Measurements from ENCODE around the gene TOM1L1.
"Not testable (repeated sequence)": the region's sequence is repeated elsewhere in the genome, so short reads cannot be mapped to it uniquely, and the experiment has no call there.

The TOM1L1 gene, protein sequence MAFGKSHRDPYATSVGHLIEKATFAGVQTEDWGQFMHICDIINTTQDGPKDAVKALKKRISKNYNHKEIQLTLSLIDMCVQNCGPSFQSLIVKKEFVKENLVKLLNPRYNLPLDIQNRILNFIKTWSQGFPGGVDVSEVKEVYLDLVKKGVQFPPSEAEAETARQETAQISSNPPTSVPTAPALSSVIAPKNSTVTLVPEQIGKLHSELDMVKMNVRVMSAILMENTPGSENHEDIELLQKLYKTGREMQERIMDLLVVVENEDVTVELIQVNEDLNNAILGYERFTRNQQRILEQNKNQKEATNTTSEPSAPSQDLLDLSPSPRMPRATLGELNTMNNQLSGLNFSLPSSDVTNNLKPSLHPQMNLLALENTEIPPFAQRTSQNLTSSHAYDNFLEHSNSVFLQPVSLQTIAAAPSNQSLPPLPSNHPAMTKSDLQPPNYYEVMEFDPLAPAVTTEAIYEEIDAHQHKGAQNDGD

DNA sequence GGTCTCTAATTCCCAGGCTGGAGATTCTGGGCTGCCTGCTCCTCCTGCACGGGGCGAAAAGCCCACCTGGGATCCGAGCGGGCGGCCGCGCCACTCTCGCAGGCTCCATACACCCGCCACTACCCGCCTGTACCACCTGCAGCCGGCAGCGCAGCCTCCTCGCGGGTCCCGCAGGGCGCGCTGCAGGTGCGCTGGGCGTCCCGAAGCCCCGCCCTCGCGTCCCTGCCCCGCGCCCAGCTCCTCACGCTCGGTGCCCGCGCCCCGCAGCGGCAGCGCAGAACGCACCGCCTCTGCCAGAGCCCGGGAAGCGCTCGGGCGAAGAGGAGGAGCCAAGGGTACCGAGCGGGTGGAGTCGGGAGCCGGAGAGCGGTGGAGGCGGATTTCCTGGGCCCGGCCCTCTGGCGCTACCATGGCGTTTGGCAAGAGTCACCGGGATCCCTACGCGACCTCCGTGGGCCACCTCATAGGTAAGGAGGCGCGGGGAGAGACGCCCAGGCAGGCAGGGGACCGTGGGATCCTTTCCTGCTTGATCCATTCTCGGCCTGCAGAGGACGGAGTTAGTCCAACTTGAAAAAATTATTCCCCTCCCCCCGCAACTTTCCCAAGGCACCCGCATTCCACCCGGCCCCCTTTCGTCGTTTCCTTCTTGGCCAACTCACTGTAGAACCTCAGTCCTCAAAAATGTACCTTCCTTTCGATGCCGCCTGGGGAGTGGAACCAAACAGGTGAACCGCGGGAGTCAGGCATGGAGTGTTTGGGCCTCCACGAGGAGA, at the start of gene TOM1L1:
TOM1L1 (plus strand) TSS at position 396 of the 773 bp plus-strand sequence; CDS start at position 410, 14 bp downstream.
- H3K9me3 ChIP-seq (ENCODE audit: control insufficient read depth, insufficient read depth, low read length): no peaks in the 10 kb centered on the region
- H3K4me3 ChIP-seq (ENCODE audit: low read depth, low read length): peak within 1 kb of the TSS; percentile 90
- no peaks in the 10 kb centered on the region for H3K36me3 ChIP-seq (ENCODE audit: control insufficient read depth, insufficient read depth, low read length)
- peaks cover 14% of the 10 kb centered on the region for H3K4me1 ChIP-seq (ENCODE audit: control insufficient read depth, insufficient read depth, low read length)
- H3K9ac ChIP-seq (ENCODE audit: low read depth, low read length): peak within 1 kb of the TSS; percentile 92
- no peaks in the 10 kb centered on the region for H3K27me3 ChIP-seq (ENCODE audit: control insufficient read depth, insufficient read depth, low read length)

DNA sequence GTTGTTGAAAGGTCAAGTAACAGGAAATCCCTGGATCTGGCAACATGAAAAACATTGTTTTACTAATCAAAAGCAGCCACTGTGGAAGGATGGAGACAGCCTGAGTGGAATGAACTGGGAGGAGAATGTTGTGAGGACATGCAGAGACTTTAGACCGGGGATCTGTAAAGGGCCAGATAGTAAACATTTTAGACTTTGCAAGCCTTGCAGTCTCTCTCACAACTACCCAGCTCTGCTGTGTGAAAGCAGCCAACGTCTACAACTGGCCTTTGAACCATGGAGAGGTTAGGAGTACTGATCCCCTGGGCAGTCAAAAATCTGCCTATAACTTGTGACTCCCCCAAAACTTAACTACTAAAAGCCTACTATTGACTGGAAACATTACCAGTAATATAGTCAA, 41.5 kb upstream of the TOM1L1 start:
- H3K9me3 ChIP-seq (ENCODE audit: control insufficient read depth, insufficient read depth, low read length): no peaks in the 10 kb centered on the region
- no peak overlapping the region for H3K9ac ChIP-seq (ENCODE audit: low read depth, low read length)
- no peaks in the 10 kb centered on the region for H3K27me3 ChIP-seq (ENCODE audit: control insufficient read depth, insufficient read depth, low read length)
- no peaks in the 10 kb centered on the region for H3K4me1 ChIP-seq (ENCODE audit: control insufficient read depth, insufficient read depth, low read length)
- no peak overlapping the region for H3K4me3 ChIP-seq (ENCODE audit: low read depth, low read length)
- H3K36me3 ChIP-seq (ENCODE audit: control insufficient read depth, insufficient read depth, low read length): no peaks in the 10 kb centered on the region

- no peak overlapping the region for H3K9ac ChIP-seq (ENCODE audit: low read depth, low read length)
- no peaks in the 10 kb centered on the region for H3K27me3 ChIP-seq (ENCODE audit: control insufficient read depth, insufficient read depth, low read length)
These were observed 39.8 kb upstream of the TOM1L1 start for GRCh38 chr17:54860617-54861470.

DNA sequence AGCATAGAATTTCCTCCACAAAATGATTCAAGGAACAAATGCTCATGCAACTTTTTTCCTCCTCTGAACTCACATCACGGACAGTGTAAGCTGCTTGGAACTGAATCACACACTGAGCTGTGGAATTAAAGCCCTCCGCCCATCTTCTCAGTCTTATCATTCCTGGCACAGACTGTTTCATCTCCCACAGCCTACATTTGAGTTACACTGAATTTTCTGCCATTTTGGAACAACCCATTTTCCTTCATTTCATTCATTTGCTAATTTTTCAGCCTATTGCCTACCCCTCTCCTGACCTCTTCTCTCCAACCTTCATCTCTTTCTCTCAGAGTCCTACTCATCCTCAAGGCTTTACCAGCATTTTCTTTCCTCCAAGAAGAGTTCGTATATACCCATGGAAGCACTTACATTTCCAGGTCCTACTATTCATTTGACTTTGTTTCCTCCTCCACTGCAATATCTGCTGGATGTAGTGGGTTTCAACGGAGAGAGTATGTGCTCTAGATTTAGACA, 39.1 kb upstream of the TOM1L1 start:
- no peak overlapping the region for H3K9ac ChIP-seq (ENCODE audit: low read depth, low read length)
- H3K36me3 ChIP-seq (ENCODE audit: control insufficient read depth, insufficient read depth, low read length): no peaks in the 10 kb centered on the region
- no peaks in the 10 kb centered on the region for H3K9me3 ChIP-seq (ENCODE audit: control insufficient read depth, insufficient read depth, low read length)
- no peaks in the 10 kb centered on the region for H3K4me1 ChIP-seq (ENCODE audit: control insufficient read depth, insufficient read depth, low read length)
- H3K4me3 ChIP-seq (ENCODE audit: low read depth, low read length): no peak overlapping the region
- no peaks in the 10 kb centered on the region for H3K27me3 ChIP-seq (ENCODE audit: control insufficient read depth, insufficient read depth, low read length)

More at GRCh38 chr17:54860617-54861470, 39.8 kb upstream of the TOM1L1 start:
- H3K9me3 ChIP-seq (ENCODE audit: control insufficient read depth, insufficient read depth, low read length): no peaks in the 10 kb centered on the region
- no peak overlapping the region for H3K4me3 ChIP-seq (ENCODE audit: low read depth, low read length)
- H3K36me3 ChIP-seq (ENCODE audit: control insufficient read depth, insufficient read depth, low read length): no peaks in the 10 kb centered on the region
- no peaks in the 10 kb centered on the region for H3K4me1 ChIP-seq (ENCODE audit: control insufficient read depth, insufficient read depth, low read length)

DNA sequence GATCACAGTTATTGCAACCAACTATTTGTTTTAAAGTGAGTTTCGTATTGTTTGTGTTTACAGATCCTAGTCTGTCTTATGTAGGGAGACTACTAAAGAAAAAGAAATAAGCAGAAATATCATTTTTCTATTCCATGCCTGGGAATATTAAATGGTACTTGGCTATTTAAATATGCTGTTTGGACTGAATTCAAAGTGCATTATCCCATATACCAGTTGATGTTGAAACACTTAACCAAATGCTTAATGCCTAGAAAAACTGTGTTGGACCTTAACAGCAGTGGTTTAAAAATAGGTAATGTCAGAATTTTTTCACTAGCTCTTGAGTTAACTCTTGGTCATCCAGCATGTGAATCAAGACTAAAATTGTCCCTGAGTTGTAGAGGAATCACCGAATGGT, 37.5 kb upstream of the TOM1L1 start:
- H3K9ac ChIP-seq (ENCODE audit: low read depth, low read length): no peak overlapping the region
- no peaks in the 10 kb centered on the region for H3K27me3 ChIP-seq (ENCODE audit: control insufficient read depth, insufficient read depth, low read length)
- no peaks in the 10 kb centered on the region for H3K36me3 ChIP-seq (ENCODE audit: control insufficient read depth, insufficient read depth, low read length)
- no peaks in the 10 kb centered on the region for H3K4me1 ChIP-seq (ENCODE audit: control insufficient read depth, insufficient read depth, low read length)
- no peak overlapping the region for H3K4me3 ChIP-seq (ENCODE audit: low read depth, low read length)
- H3K9me3 ChIP-seq (ENCODE audit: control insufficient read depth, insufficient read depth, low read length): no peaks in the 10 kb centered on the region

- Histone ChIP-seq H3K9ac (ENCODE audit: low read depth, low read length) (no peak overlapping the region), H3K4me3 (ENCODE audit: low read depth, low read length) (no peak overlapping the region), H3K4me1 (ENCODE audit: control insufficient read depth, insufficient read depth, low read length) (no peaks in the 10 kb centered on the region), H3K27me3 (ENCODE audit: control insufficient read depth, insufficient read depth, low read length) (no peaks in the 10 kb centered on the region), H3K9me3 (ENCODE audit: control insufficient read depth, insufficient read depth, low read length) (no peaks in the 10 kb centered on the region), H3K36me3 (ENCODE audit: control insufficient read depth, insufficient read depth, low read length) (no peaks in the 10 kb centered on the region)
These were observed 36.6 kb upstream of the TOM1L1 start for GRCh38 chr17:54864070-54864469.

GRCh38 chr17:54864636-54865356, 35.9 kb upstream of the TOM1L1 start:
- H3K36me3 ChIP-seq (ENCODE audit: control insufficient read depth, insufficient read depth, low read length): no peaks in the 10 kb centered on the region
- H3K4me1 ChIP-seq (ENCODE audit: control insufficient read depth, insufficient read depth, low read length): no peaks in the 10 kb centered on the region
- H3K4me3 ChIP-seq (ENCODE audit: low read depth, low read length): no peak overlapping the region
- H3K9ac ChIP-seq (ENCODE audit: low read depth, low read length): no peak overlapping the region
- no peaks in the 10 kb centered on the region for H3K9me3 ChIP-seq (ENCODE audit: control insufficient read depth, insufficient read depth, low read length)
- no peaks in the 10 kb centered on the region for H3K27me3 ChIP-seq (ENCODE audit: control insufficient read depth, insufficient read depth, low read length)

GRCh38 chr17:54867634-54868033, 33.0 kb upstream of the TOM1L1 start:
- no peak overlapping the region for H3K9ac ChIP-seq (ENCODE audit: low read depth, low read length)
- no peaks in the 10 kb centered on the region for H3K4me1 ChIP-seq (ENCODE audit: control insufficient read depth, insufficient read depth, low read length)
- H3K27me3 ChIP-seq (ENCODE audit: control insufficient read depth, insufficient read depth, low read length): no peaks in the 10 kb centered on the region
- no peaks in the 10 kb centered on the region for H3K9me3 ChIP-seq (ENCODE audit: control insufficient read depth, insufficient read depth, low read length)
- H3K4me3 ChIP-seq (ENCODE audit: low read depth, low read length): no peak overlapping the region
- no peaks in the 10 kb centered on the region for H3K36me3 ChIP-seq (ENCODE audit: control insufficient read depth, insufficient read depth, low read length)

DNA sequence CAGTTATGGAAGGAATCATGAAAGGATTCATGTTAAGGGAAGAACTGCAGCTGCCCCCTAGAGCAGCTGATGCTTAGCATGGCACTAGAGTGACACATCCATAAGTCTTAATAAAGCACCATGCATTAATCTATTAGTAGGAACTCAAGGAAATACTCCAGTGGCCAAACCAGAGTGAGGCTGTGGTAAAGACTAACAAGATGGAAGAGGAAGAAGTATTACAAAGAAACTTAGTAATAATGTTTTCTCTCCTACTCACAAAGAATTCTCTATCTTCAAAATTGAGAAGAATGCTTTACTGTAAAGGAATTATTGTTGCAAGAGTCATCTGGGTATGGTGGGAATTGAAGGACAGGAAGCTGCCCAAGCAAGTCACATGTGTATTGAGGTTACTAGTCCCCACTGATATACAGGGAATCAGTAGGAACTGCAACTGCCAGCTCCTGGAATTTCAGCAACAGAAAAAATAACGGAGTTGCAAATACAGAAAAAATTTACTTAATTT, 29.9 kb upstream of the TOM1L1 start:
- no peak overlapping the region for H3K9ac ChIP-seq (ENCODE audit: low read depth, low read length)
- no peaks in the 10 kb centered on the region for H3K36me3 ChIP-seq (ENCODE audit: control insufficient read depth, insufficient read depth, low read length)
- no peaks in the 10 kb centered on the region for H3K9me3 ChIP-seq (ENCODE audit: control insufficient read depth, insufficient read depth, low read length)
- no peaks in the 10 kb centered on the region for H3K4me1 ChIP-seq (ENCODE audit: control insufficient read depth, insufficient read depth, low read length)
- H3K4me3 ChIP-seq (ENCODE audit: low read depth, low read length): no peak overlapping the region
- no peaks in the 10 kb centered on the region for H3K27me3 ChIP-seq (ENCODE audit: control insufficient read depth, insufficient read depth, low read length)

- not testable (repeated sequence) for H3K4me1 ChIP-seq (ENCODE audit: control insufficient read depth, insufficient read depth, low read length); H3K9ac ChIP-seq (ENCODE audit: low read depth, low read length); H3K4me3 ChIP-seq (ENCODE audit: low read depth, low read length); H3K27me3 ChIP-seq (ENCODE audit: control insufficient read depth, insufficient read depth, low read length); H3K36me3 ChIP-seq (ENCODE audit: control insufficient read depth, insufficient read depth, low read length); H3K9me3 ChIP-seq (ENCODE audit: control insufficient read depth, insufficient read depth, low read length)
These were observed 24.7 kb upstream of the TOM1L1 start for GRCh38 chr17:54875906-54876305.

Data from iPS-15b (cell line).